ENCODE measurements around the gene SHC3.

GRCh38 chr9:89058906-89059305 is 119.7 kb downstream of the SHC3 start:
- TF ChIP-seq CTCF (IDR thresholded peaks at IDR 0.05) (no peak), ZFX (IDR thresholded peaks at IDR 0.05; ENCODE audit: borderline replicate concordance) (no peak)

Data from 22Rv1 (cell line).